Cardiac muscle cell (in vitro differentiated cells and primary cell): ENCODE data around the gene MAP3K5. TPM values are rescaled to one million over a fixed set of nuclear protein-coding genes. Genes with fewer than 3 reads are reported as not detected.
A peak's percentile ranks its signal among the peaks of the same experiment; 100 is the strongest.
"Not testable (repeated sequence)": the region's sequence is repeated elsewhere in the genome, so short reads cannot be mapped to it uniquely, and the experiment has no call there.

Source experiments
- DNase-seq, 2 donors: peaks; one replicate each; pipeline versions ENCODE4 v3.0.0 to v3.0.0-alpha.2; 2010 to 2017; ENCODE audit warnings: low read depth in 1 of 2, low spot score in 1 of 2
- H3K27ac ChIP-seq: fragments of 200-600 bp; sonication (generic); 2 replicates; pipeline ENCODE4 v1.5.1; 2016
- H3K27me3 ChIP-seq: fragments of 200-600 bp; sonication (generic); 2 replicates; pipeline ENCODE4 v1.6.0; 2016; ENCODE audit warnings: control low read depth
- H3K36me3 ChIP-seq: fragments of 200-600 bp; sonication (generic); 2 replicates; pipeline ENCODE4 v1.5.1; 2016; ENCODE audit warnings: control low read depth
- H3K4me1 ChIP-seq: fragments of 200-600 bp; sonication (generic); 2 replicates; pipeline ENCODE4 v1.8.1; 2017; ENCODE audit warnings: low read depth, mild to moderate bottlenecking, mixed run types
- H3K4me3 ChIP-seq: fragments of 200-600 bp; sonication (generic); 2 replicates; pipeline ENCODE4 v1.5.1; 2016; ENCODE audit warnings: mild to moderate bottlenecking
- H3K9me3 ChIP-seq: fragments of 200-600 bp; sonication (generic); 2 replicates; pipeline ENCODE4 v1.5.1; 2017; ENCODE audit warnings: low read depth, mild to moderate bottlenecking, control low read depth
- polyA plus RNA-seq: library from polyadenylated mRNA; unstranded; fragments of >200 nt; fragmentation: Nextera tagmentation; extraction: Ambion mirVana; gene quantifications from 2 replicates; pipeline ENCODE4 v1.2.1, GENCODE V29; 2016
- total RNA-seq: library from RNA; depleted of rRNA; stranded (reverse); fragments of >200 nt; gene quantifications from 2 replicates; pipeline ENCODE4 v1.2.3, GENCODE V29; 2016
- TF ChIP-seq, protein P1 (sequence below): IDR thresholded peaks from 2 replicates; pipeline ENCODE4 v1.5.1; 2012; ENCODE audit warnings: low read depth, mild to moderate bottlenecking, low read length

MAP3K5 gene
- total and polyA plus RNA-seq, 2 experiments from 2014 or later, result 2.8 to 3.0 TPM

DNA sequence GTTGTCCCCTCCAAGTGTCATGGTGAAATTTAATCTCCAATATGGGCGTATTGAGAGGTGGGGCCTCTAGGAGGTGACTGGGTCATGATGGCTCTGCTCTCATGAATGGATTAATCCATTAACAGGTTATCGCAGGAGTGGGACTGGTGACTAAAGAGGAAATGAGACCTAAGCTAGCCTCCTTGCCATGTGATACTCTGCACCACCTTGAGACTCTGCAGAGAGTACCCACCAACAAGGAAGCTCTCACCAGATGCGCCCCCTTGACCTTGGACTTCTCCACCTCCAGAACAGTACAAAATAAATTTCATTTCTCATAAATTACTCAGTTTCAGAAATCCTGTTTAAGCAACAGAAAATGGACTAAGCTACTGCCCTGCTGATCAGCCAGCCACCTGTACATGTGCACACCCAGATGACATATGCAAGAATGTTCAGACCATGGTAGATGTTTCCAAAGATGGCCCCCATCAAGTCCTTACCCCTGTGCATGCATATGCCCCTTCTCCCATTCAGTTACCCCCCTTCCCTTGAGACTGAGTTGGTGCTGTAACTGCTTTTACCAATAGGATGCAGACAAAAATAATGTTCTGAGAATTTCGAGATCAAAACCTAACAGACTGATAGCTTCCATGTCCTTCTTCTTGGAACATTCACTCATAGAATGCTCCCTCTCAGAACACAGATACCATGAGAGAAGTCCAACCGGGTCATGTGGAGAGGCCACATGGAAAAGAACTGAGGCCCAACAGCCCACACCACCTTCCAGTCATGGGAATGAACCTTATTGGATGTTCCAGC, 28.4 kb downstream of the MAP3K5 start:
- no peak for DNase-seq
- peaks cover 19% of the 10 kb centered on the region for H3K4me1 ChIP-seq

DNA sequence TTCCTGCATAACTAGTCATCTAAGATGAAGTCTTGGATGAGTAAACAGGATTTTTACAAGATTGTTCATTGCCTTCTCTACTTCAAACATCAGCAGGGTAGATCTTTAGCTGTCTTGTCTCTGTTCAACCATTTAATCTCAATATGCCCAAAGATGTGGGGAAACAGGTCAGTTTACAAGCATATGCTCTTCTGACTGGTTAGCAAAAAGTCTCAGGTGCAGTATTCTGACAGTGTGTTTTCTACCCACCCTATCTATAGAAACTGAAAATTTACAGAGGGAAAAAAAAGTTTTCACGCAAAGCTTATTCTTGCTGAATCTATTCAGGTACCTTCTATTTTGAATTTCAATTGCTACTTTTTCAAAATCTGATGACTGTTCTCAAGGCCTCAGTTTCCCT, 29.0 kb downstream of the MAP3K5 start:
- TF ChIP-seq, protein P1, sequence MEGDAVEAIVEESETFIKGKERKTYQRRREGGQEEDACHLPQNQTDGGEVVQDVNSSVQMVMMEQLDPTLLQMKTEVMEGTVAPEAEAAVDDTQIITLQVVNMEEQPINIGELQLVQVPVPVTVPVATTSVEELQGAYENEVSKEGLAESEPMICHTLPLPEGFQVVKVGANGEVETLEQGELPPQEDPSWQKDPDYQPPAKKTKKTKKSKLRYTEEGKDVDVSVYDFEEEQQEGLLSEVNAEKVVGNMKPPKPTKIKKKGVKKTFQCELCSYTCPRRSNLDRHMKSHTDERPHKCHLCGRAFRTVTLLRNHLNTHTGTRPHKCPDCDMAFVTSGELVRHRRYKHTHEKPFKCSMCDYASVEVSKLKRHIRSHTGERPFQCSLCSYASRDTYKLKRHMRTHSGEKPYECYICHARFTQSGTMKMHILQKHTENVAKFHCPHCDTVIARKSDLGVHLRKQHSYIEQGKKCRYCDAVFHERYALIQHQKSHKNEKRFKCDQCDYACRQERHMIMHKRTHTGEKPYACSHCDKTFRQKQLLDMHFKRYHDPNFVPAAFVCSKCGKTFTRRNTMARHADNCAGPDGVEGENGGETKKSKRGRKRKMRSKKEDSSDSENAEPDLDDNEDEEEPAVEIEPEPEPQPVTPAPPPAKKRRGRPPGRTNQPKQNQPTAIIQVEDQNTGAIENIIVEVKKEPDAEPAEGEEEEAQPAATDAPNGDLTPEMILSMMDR, result no peak
- no peaks in the 10 kb centered on the region for H3K36me3 ChIP-seq
- no peak for DNase-seq
- H3K9me3 ChIP-seq, result no peaks in the 10 kb centered on the region
- no peaks in the 10 kb centered on the region for H3K27me3 ChIP-seq
- peaks cover 19% of the 10 kb centered on the region for H3K4me1 ChIP-seq
- no peak overlapping the region for H3K27ac ChIP-seq
- H3K4me3 ChIP-seq, result no peak overlapping the region

More for the DNA sequence above, 28.4 kb downstream of the MAP3K5 start:
- Histone ChIP-seq H3K9me3 (no peaks in the 10 kb centered on the region), H3K27me3 (no peaks in the 10 kb centered on the region), H3K36me3 (no peaks in the 10 kb centered on the region), H3K4me3 (no peak overlapping the region), H3K27ac (no peak overlapping the region)
- TF ChIP-seq, protein P1, result no peak

DNA sequence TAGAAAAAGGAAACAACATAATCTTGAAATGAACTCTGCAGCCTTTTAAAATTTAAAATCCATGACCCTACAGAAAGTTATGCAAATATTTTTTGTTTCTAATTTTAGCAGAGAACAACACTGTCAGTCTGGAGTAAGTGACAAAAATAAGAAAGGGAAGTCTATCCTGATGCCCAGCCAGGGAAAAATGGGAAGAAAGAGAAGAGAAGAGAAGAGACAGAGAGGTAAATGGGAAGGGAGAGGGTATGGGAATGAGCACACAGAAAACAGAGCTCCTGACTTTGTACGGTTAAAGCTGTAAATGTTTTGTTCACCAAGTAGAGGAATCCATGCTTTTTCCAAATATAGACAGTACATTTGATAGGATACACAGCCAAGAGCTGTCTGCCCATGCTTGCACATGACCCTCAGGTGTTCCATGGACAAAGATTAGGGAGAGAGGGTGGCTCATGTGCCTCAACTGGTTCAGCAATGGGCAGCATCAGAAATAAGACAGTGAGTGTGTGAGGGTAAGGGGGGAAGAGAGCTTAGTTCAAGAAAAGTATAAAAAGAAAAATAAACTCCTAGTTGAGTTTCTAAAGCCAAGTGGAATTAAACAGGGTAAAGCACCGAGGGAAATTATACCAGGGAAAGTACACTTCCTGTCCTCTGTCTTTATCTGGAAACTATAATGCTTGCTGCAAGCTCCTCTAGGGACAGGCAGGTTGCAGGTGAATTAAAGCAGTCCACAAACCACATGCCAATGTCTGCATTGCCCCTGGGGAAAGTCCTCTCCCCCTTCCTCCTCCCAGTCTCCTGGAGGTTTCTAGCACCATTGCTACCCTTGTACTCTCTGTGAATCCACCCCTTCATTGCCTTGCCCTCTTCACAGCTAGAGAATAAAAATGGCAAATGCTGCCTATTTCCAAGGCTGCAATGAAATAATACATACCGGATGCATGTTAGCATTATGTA, 30.0 kb downstream of the MAP3K5 start:
- peak overlapping the region; percentile 73 for H3K27ac ChIP-seq
- TF ChIP-seq, protein P1, result no peak
- no peak overlapping the region for H3K4me3 ChIP-seq
- no peaks in the 10 kb centered on the region for H3K27me3 ChIP-seq
- peaks cover 19% of the 10 kb centered on the region for H3K4me1 ChIP-seq
- no peaks in the 10 kb centered on the region for H3K36me3 ChIP-seq
- DNase-seq, result no peak
- H3K9me3 ChIP-seq, result no peaks in the 10 kb centered on the region

DNA sequence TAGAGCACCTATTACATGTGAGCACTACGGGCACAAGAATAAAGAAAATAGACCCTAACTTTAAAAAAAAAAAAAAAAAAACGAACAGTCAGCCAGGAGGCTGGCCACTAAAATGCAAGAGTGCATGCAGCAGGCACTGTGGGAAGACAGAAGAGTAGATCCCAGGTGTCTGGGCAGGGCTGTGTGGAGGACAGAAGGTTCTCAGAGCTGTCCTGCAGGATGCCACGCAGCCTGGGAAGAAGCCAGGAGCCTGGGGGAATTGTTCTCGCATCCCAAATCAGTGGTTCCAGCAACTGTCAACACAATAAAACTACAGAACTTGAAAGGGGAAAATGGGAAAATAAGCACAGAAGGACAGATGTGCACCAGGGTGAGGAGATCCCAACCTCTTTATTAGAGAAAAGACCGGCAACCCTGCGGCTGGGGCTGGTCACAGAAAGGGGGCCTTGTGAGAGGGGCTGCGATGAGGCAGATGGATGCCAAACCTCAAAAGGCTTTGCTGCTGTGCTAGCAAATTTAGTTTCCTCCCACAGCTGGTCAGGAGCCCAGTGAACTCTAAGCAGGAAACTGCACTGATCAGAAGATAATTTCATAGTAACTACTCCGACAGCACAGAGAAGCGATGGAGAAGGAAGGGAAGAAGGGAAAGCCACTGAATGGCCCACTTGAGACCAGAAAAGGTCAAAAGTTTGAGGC, 30.9 kb downstream of the MAP3K5 start:
- TF ChIP-seq, protein P1, result no peak
- no peaks in the 10 kb centered on the region for H3K27me3 ChIP-seq
- peak; percentile 27 to 72 for DNase-seq
- H3K36me3 ChIP-seq, result no peaks in the 10 kb centered on the region
- peaks cover 19% of the 10 kb centered on the region for H3K4me1 ChIP-seq
- H3K9me3 ChIP-seq, result no peaks in the 10 kb centered on the region
- H3K27ac ChIP-seq, result peak overlapping the region; percentile 73
- H3K4me3 ChIP-seq, result no peak overlapping the region

DNA sequence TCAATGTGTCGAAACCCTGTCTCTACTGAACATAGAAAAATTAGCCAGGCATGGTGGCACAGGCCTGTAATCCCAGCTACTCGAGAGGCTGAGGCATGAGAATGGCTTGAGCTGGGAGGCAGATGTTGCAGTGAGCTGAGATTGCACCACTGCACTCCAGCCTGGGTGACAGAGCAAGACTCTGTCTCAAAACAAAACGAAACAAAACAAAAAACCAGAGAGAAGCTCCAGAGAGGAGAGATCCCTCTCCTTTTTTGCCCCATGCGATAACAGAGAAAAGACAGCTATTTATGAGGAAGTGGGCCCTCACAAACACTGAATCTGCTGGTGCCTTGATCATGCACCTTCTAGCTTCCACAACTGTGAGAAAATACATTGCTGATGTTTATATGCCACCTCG, 31.5 kb downstream of the MAP3K5 start:
- DNase-seq, result peak in 1 of 2 donors; percentile 40
- H3K27ac ChIP-seq, result not testable (repeated sequence)

More for the DNA sequence above, 31.5 kb downstream of the MAP3K5 start:
- H3K27me3 ChIP-seq, H3K9me3 ChIP-seq, H3K36me3 ChIP-seq, H3K4me3 ChIP-seq: not testable (repeated sequence)
- peaks cover 19% of the 10 kb centered on the region for H3K4me1 ChIP-seq
